Tracheal epithelial cell (primary cell): ENCODE measurements around the gene NECTIN4. TPM values are rescaled to one million over a fixed set of nuclear protein-coding genes. Genes with fewer than 3 reads are reported as not detected.

Experiments used
- total RNA-seq: library from RNA; depleted of rRNA; stranded (reverse); fragments of >200 nt; gene quantifications from 2 replicates; pipeline ENCODE4 v1.2.1, GENCODE V29; 2014

The NECTIN4 gene
- 52.6 and 97.8 TPM in 2 replicates for total RNA-seq

GRCh38 chr1:161089251-161089924, at the start of gene NECTIN4:
TSS of gene NECTIN4 (minus strand) at chr1:161089558. CDS start at chr1:161089296, 262 bp downstream.

GRCh38 chr1:161132410-161133219, 43.3 kb upstream of the NECTIN4 start, which contains the start of gene DEDD:
TSS of gene DEDD (minus strand) at chr1:161132667. CDS start at chr1:161124462, 8,205 bp downstream.

GRCh38 chr1:161117759-161118581, 28.6 kb upstream of the NECTIN4 start, which contains the start of the genes NIT1 and PFDN2:
TSS of gene NIT1 (plus strand) at chr1:161118105. CDS start at chr1:161118177, 72 bp downstream.
TSS of gene PFDN2 (minus strand) at chr1:161118037. CDS start at chr1:161118026, 11 bp downstream.

GRCh38 chr1:161098210-161099068, 9.1 kb upstream of the NECTIN4 start, which contains the start of gene KLHDC9:
TSS of gene KLHDC9 (plus strand) at chr1:161098361. CDS start at chr1:161098536, 175 bp downstream.

DNA sequence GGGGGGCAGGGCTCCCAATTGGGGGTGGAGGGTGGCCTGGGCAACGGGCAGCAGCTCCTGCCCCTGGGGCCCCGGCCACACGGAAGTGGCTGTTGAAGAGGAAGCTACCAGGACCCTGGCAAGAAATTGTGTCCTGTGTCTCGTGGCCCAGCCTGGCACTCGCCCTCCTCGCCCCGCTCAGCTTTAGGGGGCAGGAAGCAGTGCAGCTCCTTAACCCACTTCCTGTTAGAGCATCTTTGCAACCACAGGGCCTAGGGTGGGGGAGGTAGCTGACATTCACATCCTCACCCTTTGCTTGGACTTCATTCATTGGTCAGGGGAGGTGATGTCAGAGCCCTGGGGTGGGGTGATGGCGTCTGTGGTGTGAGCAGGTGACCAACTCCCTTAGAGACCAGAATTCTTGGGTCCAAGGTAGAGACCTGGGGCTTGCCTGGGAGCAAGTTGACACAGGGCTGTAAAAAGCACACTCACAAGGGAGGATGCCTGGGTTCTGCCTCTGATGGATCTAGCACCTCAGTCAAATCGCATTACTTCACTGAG, 19.6 kb downstream of the NECTIN4 start, which contains the start of gene ARHGAP30:
TSS of gene ARHGAP30 (minus strand) at position 161 of the 540 bp plus-strand sequence. CDS start 267 bp downstream, outside the sequence.

DNA sequence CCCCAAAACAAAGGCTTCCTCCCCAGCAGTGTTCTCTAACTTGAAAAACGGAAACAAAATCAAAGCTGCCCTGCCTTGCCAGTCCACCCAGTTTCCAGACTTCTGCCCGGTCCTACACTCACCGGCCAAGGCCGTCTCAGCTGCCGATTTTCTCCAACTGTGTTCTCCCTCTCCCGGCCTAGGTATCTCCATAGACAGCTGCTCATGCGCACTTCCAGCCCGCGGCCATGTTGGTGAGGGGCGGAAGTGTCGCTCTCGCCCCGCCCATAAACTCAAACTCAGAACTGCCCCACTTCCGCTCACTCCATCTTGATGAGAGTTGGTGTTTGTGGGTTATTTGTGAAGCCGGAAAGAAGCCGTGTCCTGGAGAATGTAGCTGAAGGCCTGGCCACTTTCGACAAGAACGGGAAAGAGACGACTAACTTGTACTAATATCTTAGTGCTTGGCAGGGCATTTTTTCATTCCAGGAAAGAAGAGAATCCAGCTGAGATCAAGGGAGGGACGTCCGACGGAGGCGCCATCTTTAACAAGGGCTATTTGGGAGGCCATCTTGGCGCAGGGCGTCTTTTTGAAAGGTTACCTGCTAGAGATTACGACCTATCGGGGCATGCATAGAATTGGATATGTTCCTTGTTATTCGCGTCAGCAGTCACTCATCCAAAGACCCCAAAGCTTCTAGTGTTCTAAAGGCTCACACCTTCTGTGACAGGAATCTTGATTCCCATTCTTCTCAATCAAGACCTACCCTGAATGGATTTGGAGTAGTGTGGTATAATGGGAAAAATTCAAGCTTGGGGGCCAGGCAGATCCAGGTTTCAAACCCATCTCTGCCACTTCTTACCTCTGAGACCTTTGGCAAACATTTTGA, 43.4 kb downstream of the NECTIN4 start, which contains the start of gene USF1:
TSS of gene USF1 (minus strand) at position 242 of the 869 bp plus-strand sequence. CDS start 2,702 bp downstream, outside the sequence.

GRCh38 chr1:161038523-161039153, 50.7 kb downstream of the NECTIN4 start, which contains the start of gene TSTD1:
TSS of gene TSTD1 (minus strand) at chr1:161038964. CDS start at chr1:161038889, 75 bp downstream.

Other genes with a start within 250 kb of the NECTIN4 start
- not detected in 2 replicates for gene CD244, start 226.7 kb downstream of the NECTIN4 start, total RNA-seq
- not detected in 2 replicates for gene ITLN1, start 204.4 kb downstream of the NECTIN4 start, total RNA-seq
- 0.64 TPM in 1 of 2 replicates, not detected in the other for gene ITLN2, start 134.7 kb downstream of the NECTIN4 start, total RNA-seq
- gene F11R, start 68.4 kb downstream of the NECTIN4 start, total RNA-seq, result 385 and 410 TPM in 2 replicates
- gene TSTD1, start 50.6 kb downstream of the NECTIN4 start, total RNA-seq, result 104 and 173 TPM in 2 replicates
- gene USF1, start 43.6 kb downstream of the NECTIN4 start, total RNA-seq, result 33.5 and 56.6 TPM in 2 replicates
- gene ARHGAP30, start 19.7 kb downstream of the NECTIN4 start, total RNA-seq, result 0.72 and 0.85 TPM in 2 replicates
- gene KLHDC9, start 8.8 kb upstream of the NECTIN4 start, total RNA-seq, result 1.9 and 5.1 TPM in 2 replicates
- gene PFDN2, start 28.5 kb upstream of the NECTIN4 start, total RNA-seq, result 30.5 and 68.4 TPM in 2 replicates
- gene NIT1, start 28.5 kb upstream of the NECTIN4 start, total RNA-seq, result 25.6 and 53.5 TPM in 2 replicates
- gene DEDD, start 43.1 kb upstream of the NECTIN4 start, total RNA-seq, result 15.1 and 23.4 TPM in 2 replicates
- 32.6 and 41.2 TPM in 2 replicates for gene UFC1, start 64.4 kb upstream of the NECTIN4 start, total RNA-seq
- gene USP21, start 69.9 kb upstream of the NECTIN4 start, total RNA-seq, result 5.8 and 8.7 TPM in 2 replicates
- 7.5 and 15.7 TPM in 2 replicates for gene PPOX, start 76.9 kb upstream of the NECTIN4 start, total RNA-seq
- 19.0 and 23.2 TPM in 2 replicates for gene B4GALT3, start 87.9 kb upstream of the NECTIN4 start, total RNA-seq
- under 0.01 TPM in 2 replicates for gene ADAMTS4, start 109.5 kb upstream of the NECTIN4 start, total RNA-seq
- gene NDUFS2, start 112.8 kb upstream of the NECTIN4 start, total RNA-seq, result 110 and 155 TPM in 2 replicates
- gene FCER1G, start 125.7 kb upstream of the NECTIN4 start, total RNA-seq, result not detected in 2 replicates
- gene APOA2, start 134.1 kb upstream of the NECTIN4 start, total RNA-seq, result not detected in 2 replicates
- gene TOMM40L, start 136.5 kb upstream of the NECTIN4 start, total RNA-seq, result 10.9 and 12.3 TPM in 2 replicates
- not detected in 2 replicates for gene NR1I3, start 148.6 kb upstream of the NECTIN4 start, total RNA-seq
- 0.24 TPM in 1 of 2 replicates, not detected in the other for gene PCP4L1, start 169.2 kb upstream of the NECTIN4 start, total RNA-seq
- gene MPZ, start 220.4 kb upstream of the NECTIN4 start, total RNA-seq, result 0.21 and 0.24 TPM in 2 replicates
- 13.5 and 19.4 TPM in 2 replicates for gene SDHC, start 224.8 kb upstream of the NECTIN4 start, total RNA-seq